ENCODE measurements around the gene USP6NL.
A peak's percentile ranks its signal among the peaks of the same experiment; 100 is the strongest.

The USP6NL gene

DNA sequence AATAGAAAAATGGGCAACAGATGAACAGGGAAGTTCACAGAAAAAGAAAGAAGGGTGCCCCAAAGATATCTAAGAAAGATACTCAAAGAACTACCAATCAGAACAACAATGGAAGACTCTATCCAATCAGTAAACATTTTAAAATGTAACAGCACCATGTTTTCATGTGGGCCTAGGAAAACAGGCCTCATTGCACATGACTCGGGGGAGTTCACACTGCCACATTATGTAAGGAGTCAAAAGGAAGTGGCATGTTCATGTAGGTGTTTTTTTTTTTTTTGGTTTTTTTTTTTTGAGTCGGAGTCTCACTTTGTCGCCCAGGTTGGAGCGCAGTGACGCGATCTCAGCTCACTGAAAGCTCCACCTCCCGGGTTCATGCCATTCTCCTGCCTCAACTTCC lies 132.2 kb downstream of the USP6NL start:
- no peak for DNase-seq (ENCODE audit: low read depth)

DNA sequence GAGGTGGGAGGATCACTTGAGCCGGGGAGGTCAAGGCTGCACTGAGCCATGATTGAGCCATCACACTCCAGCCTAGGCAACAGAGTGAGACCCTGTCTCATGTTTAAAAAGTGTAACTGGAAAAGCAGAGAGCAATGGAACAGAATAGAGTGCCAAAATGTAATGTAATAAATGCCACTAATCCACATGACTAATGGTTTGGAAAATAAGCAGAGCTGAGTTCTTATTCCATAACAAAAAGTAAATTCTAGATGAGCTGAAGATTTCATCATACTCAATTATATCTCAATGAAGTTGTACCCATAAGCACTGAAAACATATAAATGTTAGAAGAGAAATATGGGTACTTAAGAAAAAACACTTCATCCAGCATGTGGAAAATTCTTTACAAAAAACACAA lies 132.6 kb downstream of the USP6NL start:
- no peak for DNase-seq (ENCODE audit: low read depth)

GRCh38 chr10:11475831-11476434 lies 135.5 kb downstream of the USP6NL start:
- DNase-seq (ENCODE audit: low read depth) = no peak

DNA sequence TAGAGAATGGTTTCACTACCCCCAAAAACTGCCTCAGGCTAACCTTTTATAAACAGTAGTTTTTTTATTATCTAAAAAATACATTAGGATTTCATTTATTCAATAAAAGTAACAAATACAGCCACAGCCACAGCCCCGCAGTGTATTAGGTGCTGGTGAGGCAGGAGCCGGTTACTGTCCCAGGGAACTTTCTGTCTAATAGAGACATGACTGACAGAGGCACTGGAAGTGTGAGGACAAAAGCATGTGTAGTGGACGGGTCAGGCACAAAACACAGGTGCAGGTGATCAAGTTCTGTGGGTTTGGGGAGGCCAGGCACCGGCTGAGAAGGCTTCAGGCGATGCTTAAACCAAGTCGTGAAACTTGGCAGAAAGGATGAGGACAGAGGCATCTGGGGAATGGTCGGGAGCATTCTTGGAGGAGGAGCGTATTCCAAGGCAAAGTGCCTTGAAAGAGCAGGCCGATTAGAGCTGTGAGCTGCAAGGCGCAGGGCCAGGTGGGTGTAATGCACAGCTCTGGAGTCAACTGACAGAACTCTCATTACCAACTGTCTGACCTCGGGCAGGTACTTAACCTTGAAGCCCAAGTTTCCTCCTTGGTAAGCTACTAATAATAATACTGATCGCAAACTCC lies 138.2 kb downstream of the USP6NL start:
- DNase-seq (ENCODE audit: low read depth) = no peak

- peak; percentile 63 for DNase-seq (ENCODE audit: low read depth)
Measured at GRCh38 chr10:11472158-11472753, 139.2 kb downstream of the USP6NL start.

DNA sequence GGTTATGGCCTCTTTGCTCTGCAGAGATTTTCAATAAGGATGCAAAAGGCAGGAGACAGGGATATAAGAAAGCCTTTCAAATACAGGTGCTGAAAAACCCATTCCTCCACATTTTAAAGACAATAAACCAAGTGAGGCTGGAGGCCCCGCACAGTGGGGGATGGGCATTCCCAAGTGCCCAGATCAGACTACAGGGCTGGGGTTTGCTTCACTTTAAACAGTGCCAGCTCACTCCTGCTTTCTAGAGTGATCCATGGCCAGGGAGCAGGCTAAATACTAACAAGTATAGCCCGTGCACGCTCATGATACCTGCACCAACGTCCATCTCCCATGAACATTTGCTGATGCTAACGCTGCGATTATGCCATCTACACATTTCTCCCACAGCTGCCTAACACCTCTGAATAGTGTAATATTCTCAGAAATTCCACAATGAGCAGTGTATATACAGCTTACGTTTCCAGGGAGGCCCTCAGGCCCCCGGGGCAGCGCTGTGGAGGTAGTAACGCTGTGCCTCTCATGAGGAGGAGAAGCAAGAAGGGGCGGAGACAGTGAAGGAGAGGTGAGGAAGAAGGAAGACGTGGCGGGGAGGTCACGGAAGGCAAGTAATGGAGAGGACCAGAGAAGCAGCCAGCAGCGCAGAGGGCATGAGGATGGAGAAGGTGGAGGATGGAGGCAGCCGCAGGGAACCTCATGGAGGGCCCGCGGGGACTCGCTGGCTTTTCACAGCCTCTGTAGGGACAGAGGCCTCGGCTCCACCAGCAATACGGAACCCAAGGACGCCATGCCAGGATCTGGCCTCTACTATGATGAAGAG lies 141.7 kb downstream of the USP6NL start:
- no peak for DNase-seq (ENCODE audit: low read depth)

GRCh38 chr10:11468126-11468742 lies 143.2 kb downstream of the USP6NL start:
- DNase-seq (ENCODE audit: low read depth) = no peak

- DNase-seq (ENCODE audit: low read depth) = no peak
Measured at GRCh38 chr10:11465406-11465805, 146.0 kb downstream of the USP6NL start.

DNA sequence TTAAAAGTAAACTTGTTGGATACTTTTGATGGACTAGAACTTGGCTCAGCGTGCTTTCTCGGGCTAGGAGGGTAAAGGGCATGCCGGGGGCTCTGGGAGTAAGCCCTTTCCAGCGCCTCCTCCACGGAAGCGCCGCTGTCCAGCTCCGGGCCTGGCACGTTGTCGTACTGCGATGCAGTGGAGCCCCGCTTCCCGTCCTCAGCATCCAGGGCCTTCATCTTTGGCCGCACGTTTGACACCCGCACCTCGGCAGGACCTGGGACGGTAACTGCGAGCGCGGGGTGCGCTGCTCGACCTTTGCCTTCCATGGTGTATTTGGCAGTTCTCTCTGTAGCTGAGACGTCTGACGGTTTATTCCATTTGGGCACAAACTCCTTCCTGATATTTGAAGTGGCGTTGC lies 148.3 kb downstream of the USP6NL start:
- no peak for DNase-seq (ENCODE audit: low read depth)

DNA sequence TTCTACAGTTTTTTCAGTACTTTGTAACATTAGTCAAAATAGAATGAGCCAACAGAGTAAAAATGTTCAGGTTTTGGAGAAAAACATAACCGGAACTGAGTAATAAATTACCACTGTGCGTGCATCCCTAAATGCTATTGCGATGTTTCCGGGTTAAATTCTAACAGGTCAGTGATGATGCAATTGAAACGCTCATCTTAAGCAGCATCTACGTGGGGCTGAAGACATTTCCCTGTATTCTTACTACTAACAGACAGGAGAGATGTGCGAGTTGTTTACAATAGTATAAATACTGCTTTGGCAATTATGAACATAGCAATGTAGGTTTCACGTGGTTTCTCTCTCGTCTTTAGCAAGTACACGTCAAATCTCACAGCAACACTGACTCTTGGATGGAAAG lies 149.4 kb downstream of the USP6NL start:
- no peak for DNase-seq (ENCODE audit: low read depth)

GRCh38 chr10:11457336-11457735 lies 154.1 kb downstream of the USP6NL start:
- no peak for DNase-seq (ENCODE audit: low read depth)

DNA sequence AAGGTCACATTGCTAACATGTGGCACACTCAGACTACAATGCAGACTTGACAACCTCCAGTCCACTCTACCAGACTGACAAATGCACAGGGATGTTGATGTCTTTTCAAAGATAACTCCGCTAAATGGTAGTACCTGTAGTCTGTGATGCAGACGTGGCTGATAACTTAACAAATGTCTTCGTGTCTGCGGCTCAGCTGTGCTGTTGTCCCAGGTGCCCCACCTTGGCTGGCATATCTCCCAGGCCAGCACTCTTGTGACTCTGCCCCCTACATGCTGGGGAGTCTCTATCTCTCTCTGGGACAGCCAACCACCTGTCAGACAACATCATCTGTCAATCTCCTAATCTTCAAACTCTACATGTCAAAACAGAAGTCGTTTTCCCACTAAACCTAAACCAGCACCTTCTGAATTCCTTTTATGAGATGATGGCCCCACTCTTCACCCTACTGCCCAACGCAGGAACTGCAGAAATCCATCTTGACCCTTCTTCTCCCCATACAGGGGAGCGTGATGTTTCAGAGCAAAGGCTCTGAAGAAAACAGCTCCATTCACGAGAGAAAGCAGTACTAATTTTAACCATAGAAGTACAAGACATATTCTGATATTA lies 156.4 kb downstream of the USP6NL start:
- DNase-seq (ENCODE audit: low read depth) = no peak

DNA sequence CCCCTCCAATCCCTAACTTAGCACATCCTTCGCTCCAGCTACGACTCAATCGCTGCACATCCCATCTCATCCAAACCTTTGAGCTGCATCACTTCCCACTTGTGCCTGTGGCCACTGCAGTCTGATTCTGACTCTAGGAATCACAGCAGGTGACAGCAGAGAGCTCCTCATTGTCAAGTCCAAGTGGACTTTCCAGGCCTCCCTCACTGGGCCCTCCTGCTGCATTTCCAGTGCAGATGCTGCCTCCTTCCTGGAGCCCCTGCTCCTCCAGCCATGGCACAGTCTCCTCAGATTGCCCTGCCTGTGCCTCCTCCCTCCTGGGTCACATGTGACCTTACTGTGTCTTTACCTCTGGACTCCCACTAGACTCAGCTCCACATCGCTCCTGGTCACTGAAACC lies 157.3 kb downstream of the USP6NL start:
- no peak for DNase-seq (ENCODE audit: low read depth)

DNA sequence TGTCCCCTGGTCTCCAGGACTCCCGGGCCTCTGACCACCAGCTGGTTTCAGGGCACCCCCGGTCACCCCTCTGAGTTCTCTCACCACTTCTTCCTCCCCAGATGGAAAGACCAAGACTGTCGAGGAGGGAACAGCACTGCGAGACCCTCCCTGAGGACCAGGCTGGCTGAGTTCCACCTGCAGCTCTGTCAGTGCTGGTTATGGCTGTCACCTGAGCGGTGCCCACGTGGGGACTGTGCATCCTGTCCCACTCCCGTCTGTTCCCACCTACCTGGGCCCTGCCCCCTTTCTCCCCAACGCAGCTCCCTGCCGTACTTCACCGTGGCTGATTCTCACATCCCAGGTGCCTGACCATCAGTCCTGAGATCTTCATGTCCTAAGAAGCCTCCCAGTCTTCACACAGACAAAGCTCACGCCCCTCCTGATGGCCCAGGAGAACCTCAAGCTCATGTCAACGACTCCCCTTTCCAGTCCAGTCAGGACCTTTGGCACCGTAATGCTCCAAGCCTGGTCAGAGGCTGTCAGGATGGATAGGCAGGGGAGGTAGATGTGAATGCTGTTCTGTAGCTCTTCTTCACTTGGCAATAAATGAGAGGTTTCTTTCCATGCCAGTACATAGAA lies 159.7 kb downstream of the USP6NL start:
- no peak for DNase-seq (ENCODE audit: low read depth)

DNA sequence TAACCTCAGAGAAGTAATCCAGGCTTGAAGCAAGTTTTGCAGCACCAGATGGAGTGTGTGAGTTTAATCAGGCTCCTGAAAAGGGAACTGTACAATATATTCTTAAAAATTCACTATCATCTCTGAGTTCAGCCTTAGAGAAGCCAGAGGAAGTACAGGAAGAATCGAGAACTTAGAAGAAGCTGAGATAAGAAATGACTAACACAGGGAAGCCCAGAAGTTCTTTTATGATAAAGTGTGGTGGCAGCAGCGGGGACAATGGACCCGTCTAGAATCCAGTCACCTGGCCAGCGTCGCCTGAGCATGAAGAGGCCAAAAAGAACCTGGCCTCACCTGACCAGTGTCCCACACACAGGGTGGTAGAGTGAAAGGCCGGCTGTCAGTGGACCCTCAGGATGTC lies 161.0 kb downstream of the USP6NL start:
- no peak for DNase-seq (ENCODE audit: low read depth)

DNA sequence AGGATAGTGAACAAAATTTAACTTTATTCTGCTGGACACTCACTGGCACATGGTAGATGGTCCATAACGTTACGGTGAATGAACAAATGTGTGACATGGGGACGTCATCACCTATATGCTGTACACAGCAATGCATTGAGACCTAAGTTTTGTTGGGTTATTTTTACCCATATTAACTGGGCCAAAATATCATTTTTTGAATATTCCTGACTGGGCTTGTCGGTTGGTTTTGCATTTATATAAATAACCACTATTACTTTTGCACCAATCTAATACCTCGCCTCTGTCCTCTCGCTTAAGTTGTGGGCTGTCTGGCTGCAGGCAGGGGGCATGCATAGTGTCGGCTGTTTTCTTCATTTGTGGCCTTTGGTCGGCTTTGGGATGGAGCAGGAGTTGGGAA lies 161.7 kb downstream of the USP6NL start:
- DNase-seq (ENCODE audit: low read depth) = no peak

- no peak for DNase-seq (ENCODE audit: low read depth)
Measured at GRCh38 chr10:11448545-11449244, 162.8 kb downstream of the USP6NL start.

- DNase-seq (ENCODE audit: low read depth) = no peak
Measured at GRCh38 chr10:11448190-11448544, 163.3 kb downstream of the USP6NL start.

- no peak for DNase-seq (ENCODE audit: low read depth)
Measured at GRCh38 chr10:11447586-11447985, 163.9 kb downstream of the USP6NL start.

GRCh38 chr10:11446864-11447263 lies 164.6 kb downstream of the USP6NL start:
- DNase-seq (ENCODE audit: low read depth) = no peak

DNA sequence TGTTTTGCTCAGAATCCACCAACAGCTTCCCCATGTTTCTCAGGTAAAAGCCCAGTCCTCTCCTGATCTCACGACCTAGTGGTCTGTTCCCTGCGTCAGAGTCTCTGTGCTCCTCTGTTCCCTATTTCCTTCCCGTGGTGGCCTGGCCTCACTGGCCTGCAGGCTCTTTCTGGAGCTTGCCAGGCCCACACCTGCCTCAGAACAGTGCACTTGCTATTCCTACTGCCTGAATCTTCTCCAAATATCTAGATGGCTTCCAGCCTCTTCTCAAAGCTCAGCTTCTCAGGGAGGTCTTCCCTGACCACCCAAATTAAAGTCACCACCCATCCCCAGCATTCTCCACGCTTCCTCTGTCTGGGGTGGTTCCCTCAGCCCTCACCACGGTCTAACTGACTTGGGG lies 165.3 kb downstream of the USP6NL start:
- DNase-seq (ENCODE audit: low read depth) = no peak

All from activated T-cell treated with anti-CD3 and anti-CD28 coated beads for 48 hours (primary cell).